A549 (cell line): Measurements from ENCODE around the gene PRSS2.

ENCODE experiments used
- CTCF ChIP-seq: fragments of >200 bp; sonication (Bioruptor Twin); formaldehyde crosslinking; IDR thresholded peaks from 3 replicates; pipeline ENCODE4 v1.5.1; 2016
- EHF ChIP-seq: fragments of 250-450 bp; sonication (Bioruptor Pico); IDR thresholded peaks from 2 replicates; pipeline ENCODE4 v1.5.0; 2020; ENCODE audit warnings: mild to moderate bottlenecking
- ELK1 ChIP-seq: fragments of 150-350 bp; IDR thresholded peaks from 2 replicates; pipeline ENCODE4 v1.6.1; 2014; ENCODE audit warnings: low read depth, mild to moderate bottlenecking, low read length
- HMGXB4 ChIP-seq: fragments of 250-450 bp; sonication (Bioruptor Pico); IDR thresholded peaks from 2 replicates; pipeline ENCODE4 v1.5.0; 2021; ENCODE audit warnings: mild to moderate bottlenecking, moderate library complexity, borderline replicate concordance
- MAFK ChIP-seq: fragments of 450-650 bp; IDR thresholded peaks from 2 replicates; pipeline ENCODE4 v1.6.1; 2014; ENCODE audit not compliant: partially characterized antibody
- POLR2A ChIP-seq: IDR thresholded peaks from 2 replicates; pipeline ENCODE4 v1.6.1; 2012; ENCODE audit warnings: mild to moderate bottlenecking, low read length
- POLR2AphosphoS2 ChIP-seq: conservative IDR thresholded peaks from 2 replicates; pipeline ENCODE4 v1.6.1; 2012; ENCODE audit warnings: low read length, improper control_type of control experiment, inconsistent platforms
- TP53 ChIP-seq: fragments of 250-450 bp; sonication (Bioruptor Pico); IDR thresholded peaks from 2 replicates; pipeline ENCODE4 v1.5.0; 2021; ENCODE audit warnings: mild to moderate bottlenecking, moderate library complexity
- ZC3H11A ChIP-seq: fragments of 450-650 bp; IDR thresholded peaks from 2 replicates; pipeline ENCODE4 v1.6.1; 2014; ENCODE audit warnings: antibody characterized with exemption, mild to moderate bottlenecking

GRCh38 chr7:142796501-142797390 lies 26.0 kb downstream of the PRSS2 start:
- no peak for TF ChIP-seq CTCF
- TF ChIP-seq MAFK, result no peak
- TF ChIP-seq HMGXB4 (CRISPR knock-in tag), result no peak
- no peak for TF ChIP-seq ELK1
- no peak for TF ChIP-seq ZC3H11A
- no peak for TF ChIP-seq EHF (CRISPR knock-in tag)
- TF ChIP-seq POLR2AphosphoS2, result no peak
- TF ChIP-seq TP53 (CRISPR knock-in tag), result no peak
- no peak for TF ChIP-seq POLR2A
